GM12878 (cell line): Measurements from ENCODE around the gene STAMBPL1. TPM values are rescaled to one million over a fixed set of nuclear protein-coding genes. Genes with fewer than 3 reads are reported as not detected.

Source experiments
- HCFC1 ChIP-seq: fragments of 150-350 bp; IDR thresholded peaks from 2 replicates; pipeline ENCODE4 v1.6.1; 2014; ENCODE audit warnings: low read length
- HSF1 ChIP-seq: fragments of 150-350 bp; IDR thresholded peaks from 2 replicates; pipeline ENCODE4 v1.6.1; 2014; ENCODE audit warnings: mild to moderate bottlenecking, low read depth, low read length
- NBN ChIP-seq: fragments of 450-650 bp; IDR thresholded peaks from 2 replicates; pipeline ENCODE4 v1.6.1; 2016
- PKNOX1 ChIP-seq: fragments of 450-650 bp; IDR thresholded peaks from 2 replicates; pipeline ENCODE4 v1.6.1; 2016; ENCODE audit warnings: mild to moderate bottlenecking
- RBBP5 ChIP-seq: fragments of 200-600 bp; sonication (generic); conservative IDR thresholded peaks from 2 replicates; pipeline ENCODE4 v1.6.1; 2016
- ZBED1 ChIP-seq: IDR thresholded peaks from 2 replicates; pipeline ENCODE4 v1.6.1; 2016; ENCODE audit warnings: borderline replicate concordance
- polyA plus RNA-seq, 11 experiments: library from polyadenylated mRNA; depleted of rRNA in 4 of 11; unstranded in 6 of 11; stranded (reverse) in 5 of 11; fragments of >200 nt; fragmentation: Nextera tagmentation in 4 of 11; fragmentation: Illumina TruSeq in 1 of 11; extraction: Ambion mirVana in 4 of 11; extraction: Trizol in 1 of 11; gene quantifications; 1 replicate in 1 of 11; 2 replicates in 10 of 11; pipeline versions ENCODE4 v1.2.1 to v1.2.3, GENCODE V29; 2011 to 2016; ENCODE audit warnings: inconsistent platforms in 2 of 11, missing spikeins in 2 of 11, low read depth in 1 of 11
- total RNA-seq, 4 experiments: library from RNA; depleted of rRNA in 3 of 4; stranded (reverse); fragments of >200 nt in 3 of 4; fragmentation: Illumina TruSeq in 1 of 4; extraction: Trizol in 1 of 4; gene quantifications; 2 replicates each; pipeline versions ENCODE4 v1.2.1 to v1.2.3, GENCODE V29; 2013 to 2021
- TF ChIP-seq, protein P1 (sequence below): fragments of 450-650 bp; formaldehyde crosslinking; IDR thresholded peaks from 2 replicates; pipeline ENCODE4 v1.4.0; 2022; ENCODE audit warnings: mild to moderate bottlenecking, moderate library complexity
- TF ChIP-seq, protein P2 (sequence below): IDR thresholded peaks from 2 replicates; pipeline ENCODE4 v1.6.1; 2012; ENCODE audit warnings: improper control_type of control experiment, low read depth, low read length; ENCODE audit not compliant: insufficient replicate concordance

STAMBPL1 gene
- total and polyA plus RNA-seq, 10 of the 15 experiments (the other 5 are each of a cell fraction or from before 2014, with no cell fraction given) = 7.5 to 44.1 (median 25.4) TPM

DNA sequence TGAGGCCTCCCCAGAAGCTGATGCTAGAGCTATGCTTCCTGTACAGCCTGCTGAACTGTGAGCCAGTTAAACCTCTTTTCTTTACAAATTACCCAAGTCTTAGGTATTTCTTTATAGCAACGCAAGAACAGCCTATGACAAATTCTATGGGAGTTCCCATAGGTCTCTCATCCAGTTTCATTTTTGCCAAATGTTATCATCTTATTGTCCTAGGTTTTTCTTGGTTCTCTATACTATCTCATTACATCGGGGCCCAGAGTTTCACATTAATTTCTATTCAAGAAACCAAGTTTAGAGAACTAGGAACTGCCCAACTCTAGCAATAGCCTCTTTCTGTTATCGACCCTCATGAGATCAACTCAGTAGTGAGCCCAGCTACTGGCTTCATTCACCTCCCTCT is 56.6 kb downstream of the STAMBPL1 start (continued):
- TF ChIP-seq PKNOX1 (no peak), ZBED1 (no peak), HSF1 (no peak), HCFC1 (no peak), NBN (no peak), RBBP5 (no peak)
- TF ChIP-seq, protein P1, sequence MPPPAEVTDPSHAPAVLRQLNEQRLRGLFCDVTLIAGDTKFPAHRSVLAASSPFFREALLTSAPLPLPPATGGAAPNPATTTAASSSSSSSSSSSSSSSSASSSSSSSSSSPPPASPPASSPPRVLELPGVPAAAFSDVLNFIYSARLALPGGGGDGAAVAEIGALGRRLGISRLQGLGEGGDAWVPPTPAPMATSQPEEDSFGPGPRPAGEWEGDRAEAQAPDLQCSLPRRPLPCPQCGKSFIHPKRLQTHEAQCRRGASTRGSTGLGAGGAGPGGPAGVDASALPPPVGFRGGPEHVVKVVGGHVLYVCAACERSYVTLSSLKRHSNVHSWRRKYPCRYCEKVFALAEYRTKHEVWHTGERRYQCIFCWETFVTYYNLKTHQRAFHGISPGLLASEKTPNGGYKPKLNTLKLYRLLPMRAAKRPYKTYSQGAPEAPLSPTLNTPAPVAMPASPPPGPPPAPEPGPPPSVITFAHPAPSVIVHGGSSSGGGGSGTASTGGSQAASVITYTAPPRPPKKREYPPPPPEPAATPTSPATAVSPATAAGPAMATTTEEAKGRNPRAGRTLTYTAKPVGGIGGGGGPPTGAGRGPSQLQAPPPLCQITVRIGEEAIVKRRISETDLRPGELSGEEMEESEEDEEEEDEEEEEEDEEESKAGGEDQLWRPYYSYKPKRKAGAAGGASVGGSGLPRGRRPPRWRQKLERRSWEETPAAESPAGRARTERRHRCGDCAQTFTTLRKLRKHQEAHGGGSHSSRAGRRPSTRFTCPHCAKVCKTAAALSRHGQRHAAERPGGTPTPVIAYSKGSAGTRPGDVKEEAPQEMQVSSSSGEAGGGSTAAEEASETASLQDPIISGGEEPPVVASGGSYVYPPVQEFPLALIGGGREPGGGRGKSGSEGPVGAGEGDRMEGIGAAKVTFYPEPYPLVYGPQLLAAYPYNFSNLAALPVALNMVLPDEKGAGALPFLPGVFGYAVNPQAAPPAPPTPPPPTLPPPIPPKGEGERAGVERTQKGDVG = no peak
- TF ChIP-seq, protein P2, sequence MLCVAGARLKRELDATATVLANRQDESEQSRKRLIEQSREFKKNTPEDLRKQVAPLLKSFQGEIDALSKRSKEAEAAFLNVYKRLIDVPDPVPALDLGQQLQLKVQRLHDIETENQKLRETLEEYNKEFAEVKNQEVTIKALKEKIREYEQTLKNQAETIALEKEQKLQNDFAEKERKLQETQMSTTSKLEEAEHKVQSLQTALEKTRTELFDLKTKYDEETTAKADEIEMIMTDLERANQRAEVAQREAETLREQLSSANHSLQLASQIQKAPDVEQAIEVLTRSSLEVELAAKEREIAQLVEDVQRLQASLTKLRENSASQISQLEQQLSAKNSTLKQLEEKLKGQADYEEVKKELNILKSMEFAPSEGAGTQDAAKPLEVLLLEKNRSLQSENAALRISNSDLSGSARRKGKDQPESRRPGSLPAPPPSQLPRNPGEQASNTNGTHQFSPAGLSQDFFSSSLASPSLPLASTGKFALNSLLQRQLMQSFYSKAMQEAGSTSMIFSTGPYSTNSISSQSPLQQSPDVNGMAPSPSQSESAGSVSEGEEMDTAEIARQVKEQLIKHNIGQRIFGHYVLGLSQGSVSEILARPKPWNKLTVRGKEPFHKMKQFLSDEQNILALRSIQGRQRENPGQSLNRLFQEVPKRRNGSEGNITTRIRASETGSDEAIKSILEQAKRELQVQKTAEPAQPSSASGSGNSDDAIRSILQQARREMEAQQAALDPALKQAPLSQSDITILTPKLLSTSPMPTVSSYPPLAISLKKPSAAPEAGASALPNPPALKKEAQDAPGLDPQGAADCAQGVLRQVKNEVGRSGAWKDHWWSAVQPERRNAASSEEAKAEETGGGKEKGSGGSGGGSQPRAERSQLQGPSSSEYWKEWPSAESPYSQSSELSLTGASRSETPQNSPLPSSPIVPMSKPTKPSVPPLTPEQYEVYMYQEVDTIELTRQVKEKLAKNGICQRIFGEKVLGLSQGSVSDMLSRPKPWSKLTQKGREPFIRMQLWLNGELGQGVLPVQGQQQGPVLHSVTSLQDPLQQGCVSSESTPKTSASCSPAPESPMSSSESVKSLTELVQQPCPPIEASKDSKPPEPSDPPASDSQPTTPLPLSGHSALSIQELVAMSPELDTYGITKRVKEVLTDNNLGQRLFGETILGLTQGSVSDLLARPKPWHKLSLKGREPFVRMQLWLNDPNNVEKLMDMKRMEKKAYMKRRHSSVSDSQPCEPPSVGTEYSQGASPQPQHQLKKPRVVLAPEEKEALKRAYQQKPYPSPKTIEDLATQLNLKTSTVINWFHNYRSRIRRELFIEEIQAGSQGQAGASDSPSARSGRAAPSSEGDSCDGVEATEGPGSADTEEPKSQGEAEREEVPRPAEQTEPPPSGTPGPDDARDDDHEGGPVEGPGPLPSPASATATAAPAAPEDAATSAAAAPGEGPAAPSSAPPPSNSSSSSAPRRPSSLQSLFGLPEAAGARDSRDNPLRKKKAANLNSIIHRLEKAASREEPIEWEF = no peak
